GM19452 (cell line): ENCODE data around the gene RALY.

Experiments
- ATAC-seq: cut with Tn5 transposase; IDR thresholded peaks from one replicate; pipeline ENCODE4 v1.9.1; 2021; ENCODE audit not compliant: unreplicated experiment

The RALY gene

GRCh38 chr20:34075647-34076046, 81.9 kb downstream of the RALY start:
- ATAC-seq: no peak

- no peak for ATAC-seq
Observed at GRCh38 chr20:34076952-34077351, 83.2 kb downstream of the RALY start.

GRCh38 chr20:34078540-34078939, 84.8 kb downstream of the RALY start:
- no peak for ATAC-seq

- ATAC-seq: no peak
Observed at GRCh38 chr20:34079818-34080217, 86.1 kb downstream of the RALY start.

- ATAC-seq: no peak
Observed at GRCh38 chr20:34082232-34082887, 88.6 kb downstream of the RALY start.

GRCh38 chr20:34083137-34083536, 89.4 kb downstream of the RALY start:
- no peak for ATAC-seq

GRCh38 chr20:34083781-34084180, 90.1 kb downstream of the RALY start:
- ATAC-seq: no peak

- no peak for ATAC-seq
Observed at GRCh38 chr20:34084227-34084923, 90.7 kb downstream of the RALY start.

- ATAC-seq: no peak
Observed at GRCh38 chr20:34085544-34086040, 91.9 kb downstream of the RALY start.

- ATAC-seq: no peak
Observed at GRCh38 chr20:34088305-34089174, 94.8 kb downstream of the RALY start.

- no peak for ATAC-seq
Observed at GRCh38 chr20:34089175-34089479, 95.4 kb downstream of the RALY start.

GRCh38 chr20:34089655-34090345, 96.1 kb downstream of the RALY start:
- no peak for ATAC-seq

- ATAC-seq: no peak
Observed at GRCh38 chr20:34090645-34091044, 96.9 kb downstream of the RALY start.

- ATAC-seq: no peak
Observed at GRCh38 chr20:34091637-34092200, 98.0 kb downstream of the RALY start.

GRCh38 chr20:34093895-34094294, 100.2 kb downstream of the RALY start:
- no peak for ATAC-seq

- no peak for ATAC-seq
Observed at GRCh38 chr20:34095825-34096224, 102.1 kb downstream of the RALY start.

GRCh38 chr20:34096699-34097444, 103.2 kb downstream of the RALY start:
- no peak for ATAC-seq

- ATAC-seq: no peak
Observed at GRCh38 chr20:34098570-34098969, 104.9 kb downstream of the RALY start.

- ATAC-seq: no peak
Observed at GRCh38 chr20:34099675-34100074, 106.0 kb downstream of the RALY start.

GRCh38 chr20:34100576-34100975, 106.9 kb downstream of the RALY start:
- ATAC-seq: no peak
